ENCODE data around the gene SAP30BP. TPM values are rescaled to one million over a fixed set of nuclear protein-coding genes. Genes with fewer than 3 reads are reported as not detected.

Gene SAP30BP
- polyA plus RNA-seq, 4 donors = 89.1 to 103 (median 97.9) TPM

GRCh38 chr17:75736173-75736835 is 69.2 kb downstream of the SAP30BP start:
- DNase-seq (ENCODE audit: low read depth in 4 of 4, low spot score in 2 of 4) = no peak

- no peak for DNase-seq (ENCODE audit: low read depth in 4 of 4, low spot score in 2 of 4)
Measured at GRCh38 chr17:75737133-75737962, 70.2 kb downstream of the SAP30BP start.

GRCh38 chr17:75738218-75738802 is 71.2 kb downstream of the SAP30BP start:
- no peak for DNase-seq (ENCODE audit: low read depth in 4 of 4, low spot score in 2 of 4)

GRCh38 chr17:75739174-75739573 is 72.0 kb downstream of the SAP30BP start:
- no peak for DNase-seq (ENCODE audit: low read depth in 4 of 4, low spot score in 2 of 4)

GRCh38 chr17:75739801-75740200 is 72.7 kb downstream of the SAP30BP start:
- DNase-seq (ENCODE audit: low read depth in 4 of 4, low spot score in 2 of 4) = no peak

- DNase-seq (ENCODE audit: low read depth in 4 of 4, low spot score in 2 of 4) = no peak
Measured at GRCh38 chr17:75740215-75740614, 73.1 kb downstream of the SAP30BP start.

- no peak for DNase-seq (ENCODE audit: low read depth in 4 of 4, low spot score in 2 of 4)
Measured at GRCh38 chr17:75740631-75741077, 73.5 kb downstream of the SAP30BP start.

- no peak for DNase-seq (ENCODE audit: low read depth in 4 of 4, low spot score in 2 of 4)
Measured at GRCh38 chr17:75742337-75742736, 75.2 kb downstream of the SAP30BP start.

- no peak for DNase-seq (ENCODE audit: low read depth in 4 of 4, low spot score in 2 of 4)
Measured at GRCh38 chr17:75743625-75744206, 76.6 kb downstream of the SAP30BP start.

- no peak for DNase-seq (ENCODE audit: low read depth in 4 of 4, low spot score in 2 of 4)
Measured at GRCh38 chr17:75748706-75749105, 81.6 kb downstream of the SAP30BP start.

- no peak for DNase-seq (ENCODE audit: low read depth in 4 of 4, low spot score in 2 of 4)
Measured at GRCh38 chr17:75749545-75750389, 82.6 kb downstream of the SAP30BP start.

- no peak for DNase-seq (ENCODE audit: low read depth in 4 of 4, low spot score in 2 of 4)
Measured at GRCh38 chr17:75750661-75751423, 83.7 kb downstream of the SAP30BP start.

- DNase-seq (ENCODE audit: low read depth in 4 of 4, low spot score in 2 of 4) = no peak
Measured at GRCh38 chr17:75751676-75752404, 84.7 kb downstream of the SAP30BP start.

GRCh38 chr17:75752405-75752709 is 85.2 kb downstream of the SAP30BP start:
- no peak for DNase-seq (ENCODE audit: low read depth in 4 of 4, low spot score in 2 of 4)

- no peak for DNase-seq (ENCODE audit: low read depth in 4 of 4, low spot score in 2 of 4)
Measured at GRCh38 chr17:75752802-75753513, 85.8 kb downstream of the SAP30BP start.

- DNase-seq (ENCODE audit: low read depth in 4 of 4, low spot score in 2 of 4) = peak in 1 of 4 donors; percentile 52
Measured at GRCh38 chr17:75753514-75754377, 86.6 kb downstream of the SAP30BP start.

GRCh38 chr17:75754378-75755204 is 87.5 kb downstream of the SAP30BP start:
- DNase-seq (ENCODE audit: low read depth in 4 of 4, low spot score in 2 of 4) = no peak
